ENCODE data around the gene GPC5.

DNA sequence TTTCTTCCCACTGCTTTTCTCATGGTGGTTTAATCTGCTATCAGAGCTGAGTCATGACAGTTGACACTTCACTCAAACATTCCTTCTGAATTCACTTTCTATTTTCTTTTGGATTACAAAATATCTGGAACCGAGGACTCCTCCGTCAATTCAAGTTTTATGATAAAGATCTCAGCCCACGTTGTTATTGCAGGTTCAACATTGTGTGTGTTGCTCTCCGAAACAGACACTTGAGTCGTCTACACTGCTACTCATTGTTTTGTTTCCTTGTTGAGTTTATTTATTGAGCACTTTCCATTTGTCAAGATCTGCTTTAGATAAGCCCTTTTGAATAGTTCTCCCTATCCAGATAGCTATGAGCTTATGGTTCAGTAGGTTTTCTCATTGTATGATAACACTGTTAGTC, 1192.1 kb downstream of the GPC5 start:
- TF ChIP-seq, protein P1, sequence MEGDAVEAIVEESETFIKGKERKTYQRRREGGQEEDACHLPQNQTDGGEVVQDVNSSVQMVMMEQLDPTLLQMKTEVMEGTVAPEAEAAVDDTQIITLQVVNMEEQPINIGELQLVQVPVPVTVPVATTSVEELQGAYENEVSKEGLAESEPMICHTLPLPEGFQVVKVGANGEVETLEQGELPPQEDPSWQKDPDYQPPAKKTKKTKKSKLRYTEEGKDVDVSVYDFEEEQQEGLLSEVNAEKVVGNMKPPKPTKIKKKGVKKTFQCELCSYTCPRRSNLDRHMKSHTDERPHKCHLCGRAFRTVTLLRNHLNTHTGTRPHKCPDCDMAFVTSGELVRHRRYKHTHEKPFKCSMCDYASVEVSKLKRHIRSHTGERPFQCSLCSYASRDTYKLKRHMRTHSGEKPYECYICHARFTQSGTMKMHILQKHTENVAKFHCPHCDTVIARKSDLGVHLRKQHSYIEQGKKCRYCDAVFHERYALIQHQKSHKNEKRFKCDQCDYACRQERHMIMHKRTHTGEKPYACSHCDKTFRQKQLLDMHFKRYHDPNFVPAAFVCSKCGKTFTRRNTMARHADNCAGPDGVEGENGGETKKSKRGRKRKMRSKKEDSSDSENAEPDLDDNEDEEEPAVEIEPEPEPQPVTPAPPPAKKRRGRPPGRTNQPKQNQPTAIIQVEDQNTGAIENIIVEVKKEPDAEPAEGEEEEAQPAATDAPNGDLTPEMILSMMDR (IDR thresholded peaks at IDR 0.05), result no peak
- no peak for TF ChIP-seq POLR2A (IDR thresholded peaks at IDR 0.05)
